H9 (cell line): Measurements from ENCODE around the gene GADD45A. TPM values are rescaled to one million over a fixed set of nuclear protein-coding genes. Genes with fewer than 3 reads are reported as not detected.
A peak's percentile ranks its signal among the peaks of the same experiment; 100 is the strongest.

Experiments used
- DNase-seq: peaks from one replicate; pipeline ENCODE4 v3.0.0-alpha.2; 2017
- H2AFZ ChIP-seq: one replicate; pipeline ENCODE4 v1.6.1; 2013; ENCODE audit warnings: mild to moderate bottlenecking, low read length, control low read depth, moderate library complexity
- H2AK5ac ChIP-seq: 2 replicates; pipeline ENCODE4 v1.6.1; 2013; ENCODE audit warnings: low read length, control low read depth, mixed read lengths; ENCODE audit not compliant: insufficient read length
- H2BK120ac ChIP-seq: one replicate; pipeline ENCODE4 v1.6.1; 2013; ENCODE audit warnings: low read depth, mild to moderate bottlenecking, low read length, control low read depth, inconsistent platforms; ENCODE audit not compliant: poor library complexity, severe bottlenecking
- H2BK12ac ChIP-seq: 2 replicates; pipeline ENCODE4 v1.6.1; 2013; ENCODE audit warnings: low read length, control low read depth, mixed read lengths, low read depth; ENCODE audit not compliant: insufficient read length
- H2BK15ac ChIP-seq: 2 replicates; pipeline ENCODE4 v1.6.1; 2013; ENCODE audit warnings: low read depth, low read length, control low read depth
- H2BK20ac ChIP-seq: one replicate; pipeline ENCODE4 v1.6.1; 2013; ENCODE audit warnings: low read depth, mild to moderate bottlenecking, low read length, control low read depth, inconsistent platforms; ENCODE audit not compliant: poor library complexity, severe bottlenecking
- H2BK5ac ChIP-seq: 2 replicates; pipeline ENCODE4 v1.6.1; 2013; ENCODE audit warnings: low read length, control low read depth, mixed read lengths; ENCODE audit not compliant: insufficient read length
- H3K14ac ChIP-seq: 2 replicates; pipeline ENCODE4 v1.6.1; 2013; ENCODE audit warnings: low read length, control low read depth; ENCODE audit not compliant: insufficient read depth
- H3K18ac ChIP-seq: 2 replicates; pipeline ENCODE4 v1.6.1; 2013; ENCODE audit warnings: low read depth, mild to moderate bottlenecking, mixed read lengths, low read length, control low read depth; ENCODE audit not compliant: insufficient read length
- H3K23ac ChIP-seq: 2 replicates; pipeline ENCODE4 v1.6.1; 2013; ENCODE audit warnings: low read length, control low read depth, mixed read lengths, low read depth; ENCODE audit not compliant: insufficient read length
- H3K23me2 ChIP-seq: 2 replicates; pipeline ENCODE4 v1.6.1; 2013; ENCODE audit warnings: low read depth, mild to moderate bottlenecking, mixed read lengths, low read length, control low read depth; ENCODE audit not compliant: insufficient read length, poor library complexity, severe bottlenecking
- H3K27ac ChIP-seq: 2 replicates; pipeline ENCODE4 v1.5.1; 2013; ENCODE audit warnings: low read length, control low read depth, mixed read lengths, low read depth; ENCODE audit not compliant: insufficient read length
- H3K27me3 ChIP-seq: 2 replicates; pipeline ENCODE4 v1.6.1; 2013; ENCODE audit warnings: low read length, control low read depth, inconsistent platforms; ENCODE audit not compliant: insufficient read depth
- H3K4ac ChIP-seq: 2 replicates; pipeline ENCODE4 v1.6.1; 2013; ENCODE audit warnings: low read depth, mild to moderate bottlenecking, control low read depth, inconsistent platforms, low read length, moderate library complexity
- H3K4me1 ChIP-seq: 2 replicates; pipeline ENCODE4 v1.6.1; 2013; ENCODE audit warnings: low read length, control low read depth, inconsistent platforms; ENCODE audit not compliant: insufficient read depth
- H3K4me2 ChIP-seq: 2 replicates; pipeline ENCODE4 v1.6.1; 2013; ENCODE audit warnings: low read length, control low read depth, mixed read lengths; ENCODE audit not compliant: insufficient read length, insufficient read depth
- H3K56ac ChIP-seq: 2 replicates; pipeline ENCODE4 v1.6.1; 2013; ENCODE audit warnings: low read depth, mild to moderate bottlenecking, mixed read lengths, low read length, control low read depth; ENCODE audit not compliant: insufficient read length
- H3K79me1 ChIP-seq: 2 replicates; pipeline ENCODE4 v1.6.1; 2013; ENCODE audit warnings: low read depth, mild to moderate bottlenecking, moderate library complexity, low read length, control low read depth, inconsistent platforms; ENCODE audit not compliant: insufficient read depth, poor library complexity, severe bottlenecking
- H3K79me2 ChIP-seq: 2 replicates; pipeline ENCODE4 v1.6.1; 2013; ENCODE audit warnings: low read length, control low read depth, inconsistent platforms; ENCODE audit not compliant: insufficient read depth
- H3K9ac ChIP-seq: 2 replicates; pipeline ENCODE4 v1.6.1; 2013; ENCODE audit warnings: low read length, control low read depth, mixed read lengths; ENCODE audit not compliant: insufficient read length; ENCODE audit errors: extremely low read depth
- H3K9me3 ChIP-seq: one replicate; pipeline ENCODE4 v1.6.1; 2013; ENCODE audit warnings: low read depth, low read length, inconsistent platforms; ENCODE audit not compliant: control insufficient read depth
- H3T11ph ChIP-seq: one replicate; pipeline ENCODE4 v1.6.1; 2013; ENCODE audit warnings: mild to moderate bottlenecking, low read length, control low read depth, inconsistent platforms
- H4K20me1 ChIP-seq: one replicate; pipeline ENCODE4 v1.6.1; 2013; ENCODE audit not compliant: control insufficient read depth, insufficient read length, insufficient read depth
- H4K5ac ChIP-seq: 2 replicates; pipeline ENCODE4 v1.6.1; 2013; ENCODE audit warnings: low read depth, mild to moderate bottlenecking, mixed read lengths, low read length, control low read depth; ENCODE audit not compliant: insufficient read length
- H4K8ac ChIP-seq: replicated peaks from 2 replicates; pipeline ENCODE4 v1.6.1; 2013; ENCODE audit warnings: low read length, control low read depth, mixed read lengths, low read depth; ENCODE audit not compliant: insufficient read length
- H4K91ac ChIP-seq: 2 replicates; pipeline ENCODE4 v1.6.1; 2013; ENCODE audit warnings: low read depth, mild to moderate bottlenecking, moderate library complexity, mixed read lengths, low read length, control low read depth; ENCODE audit not compliant: insufficient read length
- H3K27ac Mint-ChIP-seq, 3 experiments: 2 replicates in 2 of 3; 3 replicates in 1 of 3; pipeline ENCODE4 v1.8.0; 2020 to 2021; ENCODE audit warnings: mixed read lengths in 3 of 3, mild to moderate bottlenecking in 1 of 3, moderate library complexity in 1 of 3
- H3K27me3 Mint-ChIP-seq: 2 replicates; pipeline ENCODE4 v1.8.0; 2021; ENCODE audit warnings: low read depth, mild to moderate bottlenecking, moderate library complexity, mixed read lengths
- H3K36me3 Mint-ChIP-seq, 3 experiments: 2 replicates in 2 of 3; 3 replicates in 1 of 3; pipeline ENCODE4 v1.8.0; 2020 to 2021; ENCODE audit warnings: low read depth in 3 of 3, mixed read lengths in 3 of 3; ENCODE audit not compliant: insufficient read depth in 1 of 3
- H3K4me1 Mint-ChIP-seq, 2 experiments: 2 replicates each; pipeline ENCODE4 v1.8.0; 2020; ENCODE audit warnings: mixed read lengths in 2 of 2
- H3K4me3 Mint-ChIP-seq, 2 experiments: 2 replicates in 1 of 2; 3 replicates in 1 of 2; pipeline ENCODE4 v1.8.0; 2020 to 2021; ENCODE audit warnings: mild to moderate bottlenecking in 2 of 2, mixed read lengths in 2 of 2, moderate library complexity in 1 of 2
- H3K9me3 Mint-ChIP-seq, 2 experiments: 2 replicates in 1 of 2; 3 replicates in 1 of 2; pipeline ENCODE4 v1.8.0; 2020; ENCODE audit warnings: mild to moderate bottlenecking in 2 of 2, mixed read lengths in 2 of 2, moderate library complexity in 1 of 2
- WGBS: extraction: QIAGEN DNeasy Blood & Tissue Kit; methylation state at CpG from one replicate; pipeline ENCODE4 v1.1.7; 2013; ENCODE audit warnings: missing lambda C conversion rate, low lambda C conversion rate, mixed read lengths; ENCODE audit not compliant: insufficient read length; ENCODE audit errors: extremely low coverage; 5-methylcytosine and 5-hydroxymethylcytosine counted together
- total RNA-seq: library from RNA; stranded (reverse); gene quantifications from 2 replicates; pipeline ENCODE4 v1.2.1, GENCODE V29; 2021
- TF ChIP-seq, protein P1 (sequence below): fragments of 200-600 bp; sonication (generic); conservative IDR thresholded peaks from 3 replicates; pipeline ENCODE4 v1.8.0; 2021; ENCODE audit warnings: antibody characterized with exemption, mild to moderate bottlenecking

The GADD45A gene
- total RNA-seq, 1 experiment from 2014 or later: 22.8 TPM

DNA sequence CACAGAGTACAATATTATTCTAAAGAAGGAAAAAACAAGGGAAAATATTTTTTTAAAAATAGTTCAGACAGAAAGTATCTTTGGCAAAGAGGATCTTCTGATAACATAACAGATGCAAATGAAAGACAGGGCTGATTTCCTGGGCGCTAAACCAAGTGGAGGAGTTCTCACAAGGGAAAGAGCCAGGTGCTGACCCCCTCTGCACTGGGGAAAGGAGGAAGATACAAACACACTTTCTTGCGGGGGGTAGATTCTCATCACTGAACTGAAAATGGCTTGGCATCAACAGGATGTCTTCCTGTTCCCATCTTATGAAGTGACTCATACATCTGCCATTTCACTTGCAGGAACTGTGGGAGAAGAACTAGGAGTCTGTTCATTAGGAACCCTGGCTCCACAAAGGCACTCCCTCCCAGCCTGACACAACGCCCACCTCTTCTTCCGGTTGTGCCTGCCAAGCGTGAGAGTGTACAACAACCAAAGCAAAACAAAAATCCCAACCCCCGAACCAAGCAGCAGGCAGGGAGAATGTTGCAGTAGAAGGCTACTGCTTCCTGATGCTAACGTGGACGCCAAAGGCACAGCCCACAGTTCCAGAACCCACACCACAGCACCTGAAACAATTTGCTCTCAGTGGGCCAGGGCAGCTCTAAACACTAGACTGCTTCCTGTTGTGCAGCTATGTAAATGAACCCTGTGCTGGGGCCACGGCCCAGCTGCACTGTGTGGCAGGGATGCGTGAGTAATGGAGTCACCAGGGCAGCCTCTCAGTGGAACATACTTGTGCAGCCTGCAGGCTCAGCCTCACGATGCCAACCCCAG is 51.0 kb downstream of the GADD45A start:
- Mint-ChIP-seq H3K36me3 (no peaks in the 10 kb centered on the region), H3K27ac (peak overlapping the region in 2 of 3 experiments; percentile 60 to 86; a peak in 4 of 7 replicates), H3K27me3 (no peaks in the 10 kb centered on the region), H3K4me3 (no peak overlapping the region), H3K9me3 (no peaks in the 10 kb centered on the region; a peak in 1 of 5 replicates), H3K4me1 (peaks cover 18 to 23% of the 10 kb centered on the region in 2 experiments)
- Histone ChIP-seq H2AK5ac (no peak overlapping the region), H3K14ac (no peak overlapping the region), H2BK5ac (no peak overlapping the region), H2BK20ac (no peak overlapping the region), H3K27me3 (no peaks in the 10 kb centered on the region), H4K8ac (no peak overlapping the region), H3K4me1 (no peaks in the 10 kb centered on the region; the same call in 1 of the 2 replicates), H3K56ac (no peak overlapping the region), H2BK12ac (no peak overlapping the region), H3K18ac (no peak overlapping the region), H3K9ac (no peak overlapping the region), H3K4ac (no peak overlapping the region), H4K20me1 (peaks cover 2% of the 10 kb centered on the region), H3T11ph (no peak overlapping the region), H4K91ac (no peak overlapping the region), H3K79me1 (no peaks in the 10 kb centered on the region), H2BK120ac (no peak overlapping the region), H3K27ac (no peak overlapping the region), H3K23me2 (no peaks in the 10 kb centered on the region), H3K9me3 (no peaks in the 10 kb centered on the region), H4K5ac (no peak overlapping the region), H3K23ac (no peak overlapping the region), H2BK15ac (no peak overlapping the region), H3K79me2 (no peaks in the 10 kb centered on the region), H3K4me2 (no peak overlapping the region), H2AFZ (no peak overlapping the region)
- no peak for DNase-seq
- TF ChIP-seq, protein P1, sequence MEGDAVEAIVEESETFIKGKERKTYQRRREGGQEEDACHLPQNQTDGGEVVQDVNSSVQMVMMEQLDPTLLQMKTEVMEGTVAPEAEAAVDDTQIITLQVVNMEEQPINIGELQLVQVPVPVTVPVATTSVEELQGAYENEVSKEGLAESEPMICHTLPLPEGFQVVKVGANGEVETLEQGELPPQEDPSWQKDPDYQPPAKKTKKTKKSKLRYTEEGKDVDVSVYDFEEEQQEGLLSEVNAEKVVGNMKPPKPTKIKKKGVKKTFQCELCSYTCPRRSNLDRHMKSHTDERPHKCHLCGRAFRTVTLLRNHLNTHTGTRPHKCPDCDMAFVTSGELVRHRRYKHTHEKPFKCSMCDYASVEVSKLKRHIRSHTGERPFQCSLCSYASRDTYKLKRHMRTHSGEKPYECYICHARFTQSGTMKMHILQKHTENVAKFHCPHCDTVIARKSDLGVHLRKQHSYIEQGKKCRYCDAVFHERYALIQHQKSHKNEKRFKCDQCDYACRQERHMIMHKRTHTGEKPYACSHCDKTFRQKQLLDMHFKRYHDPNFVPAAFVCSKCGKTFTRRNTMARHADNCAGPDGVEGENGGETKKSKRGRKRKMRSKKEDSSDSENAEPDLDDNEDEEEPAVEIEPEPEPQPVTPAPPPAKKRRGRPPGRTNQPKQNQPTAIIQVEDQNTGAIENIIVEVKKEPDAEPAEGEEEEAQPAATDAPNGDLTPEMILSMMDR: no peak
- WGBS: no CpG with 5 or more reads among the region's 11 CpGs
